ENCODE results near the gene ZBTB7C. TPM values are rescaled to one million over a fixed set of nuclear protein-coding genes. Genes with fewer than 3 reads are reported as not detected.

Gene ZBTB7C
- total RNA-seq, 1 donor from 2014 or later: not detected

DNA sequence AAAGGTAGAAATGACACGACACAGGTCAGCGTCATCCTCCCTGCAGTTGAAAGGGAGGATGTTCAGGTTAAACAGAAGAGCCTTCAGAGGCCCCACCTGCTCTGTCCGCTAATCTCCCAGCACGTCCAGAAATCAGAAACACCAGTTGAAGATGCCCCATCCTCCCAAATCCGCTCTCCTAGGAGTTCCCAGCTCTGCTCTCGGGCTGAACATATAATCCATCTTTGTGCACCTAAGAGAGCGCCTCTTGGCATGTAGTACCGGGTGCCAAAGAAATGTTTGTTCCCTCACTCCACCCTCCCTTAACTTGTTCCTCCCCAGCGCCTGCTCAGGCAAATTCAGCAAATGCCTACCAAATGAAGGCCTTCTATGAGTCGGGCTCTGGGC lies 333.5 kb downstream of the ZBTB7C start:
- no peaks in the 10 kb centered on the region for H3K36me3 Mint-ChIP-seq (ENCODE audit: low read depth)
- ATAC-seq (ENCODE audit: low read depth) (no peak), DNase-seq (no peak)
- H3K27ac Mint-ChIP-seq: no peak overlapping the region
- no peak overlapping the region for H3K4me3 Mint-ChIP-seq
- intact Hi-C loops (cut with micrococcal nuclease): no loop called here
- POLR2A ChIA-PET: no interaction called here
- no peaks in the 10 kb centered on the region for H3K9me3 Mint-ChIP-seq
- CTCF ChIA-PET: no interaction called here
- no peaks in the 10 kb centered on the region for H3K4me1 Mint-ChIP-seq
- no peak for TF ChIP-seq CTCF (IDR thresholded peaks at IDR 0.05)
- H3K27me3 Mint-ChIP-seq: peaks cover 7% of the 10 kb centered on the region

GRCh38 chr18:48074929-48075706 lies 334.1 kb downstream of the ZBTB7C start:
- H3K36me3 Mint-ChIP-seq (ENCODE audit: low read depth): no peaks in the 10 kb centered on the region
- ATAC-seq (ENCODE audit: low read depth): no peak

GRCh38 chr18:48073211-48073930 lies 335.8 kb downstream of the ZBTB7C start:
- Mint-ChIP-seq H3K9me3 (no peaks in the 10 kb centered on the region), H3K4me3 (no peak overlapping the region), H3K4me1 (no peaks in the 10 kb centered on the region), H3K27ac (no peak overlapping the region), H3K36me3 (ENCODE audit: low read depth) (no peaks in the 10 kb centered on the region), H3K27me3 (peaks cover 13% of the 10 kb centered on the region)
- DNase-seq (no peak), ATAC-seq (ENCODE audit: low read depth) (no peak)
- ChIA-PET CTCF (no interaction called here), POLR2A (no interaction called here)
- no peak for TF ChIP-seq CTCF (IDR thresholded peaks at IDR 0.05)
- intact Hi-C loops (cut with micrococcal nuclease): no loop called here

More at GRCh38 chr18:48074929-48075706, 334.1 kb downstream of the ZBTB7C start:
- no peaks in the 10 kb centered on the region for H3K4me1 Mint-ChIP-seq
- H3K27me3 Mint-ChIP-seq: peaks cover 8% of the 10 kb centered on the region
- no peak for DNase-seq
- intact Hi-C loops (cut with micrococcal nuclease): no loop called here
- H3K4me3 Mint-ChIP-seq: no peak overlapping the region
- H3K9me3 Mint-ChIP-seq: no peaks in the 10 kb centered on the region
- TF ChIP-seq CTCF (IDR thresholded peaks at IDR 0.05): no peak
- ChIA-PET CTCF (no interaction called here), POLR2A (no interaction called here)
- H3K27ac Mint-ChIP-seq: no peak overlapping the region

GRCh38 chr18:48072428-48073204 lies 336.6 kb downstream of the ZBTB7C start:
- ATAC-seq (ENCODE audit: low read depth): no peak
- CTCF ChIA-PET: no interaction called here
- Mint-ChIP-seq H3K36me3 (ENCODE audit: low read depth) (no peaks in the 10 kb centered on the region), H3K4me1 (no peaks in the 10 kb centered on the region), H3K4me3 (no peak overlapping the region), H3K27me3 (peaks cover 13% of the 10 kb centered on the region), H3K27ac (no peak overlapping the region), H3K9me3 (no peaks in the 10 kb centered on the region)
- POLR2A ChIA-PET: no interaction called here
- TF ChIP-seq CTCF (IDR thresholded peaks at IDR 0.05): no peak
- DNase-seq: no peak
- intact Hi-C loops (cut with micrococcal nuclease): no loop called here

DNA sequence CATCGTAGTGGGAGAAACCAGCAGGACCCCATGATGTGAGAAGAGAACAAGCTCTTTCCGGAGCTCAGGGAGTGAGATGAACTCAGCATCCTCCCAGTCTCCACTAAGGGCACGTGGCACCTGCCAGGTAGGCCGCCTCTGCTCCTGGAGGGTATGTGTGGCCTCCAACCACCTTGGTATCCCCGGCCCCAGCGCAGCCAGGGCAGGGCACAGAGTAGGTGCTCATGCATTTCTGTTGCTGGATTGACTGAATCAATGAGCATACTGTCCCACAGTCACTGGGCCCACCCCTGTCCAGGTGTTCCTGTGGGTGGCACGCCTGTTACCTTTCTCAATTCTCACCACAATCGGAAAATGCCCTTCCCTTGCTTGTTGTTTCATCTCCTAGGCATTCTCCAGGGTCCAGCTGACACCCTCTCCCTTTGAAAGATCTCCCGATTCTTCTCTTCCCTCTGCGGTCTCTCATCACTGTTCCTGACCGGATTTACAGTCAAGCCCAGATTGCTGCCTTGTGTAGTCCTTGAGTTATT lies 340.2 kb downstream of the ZBTB7C start:
- Mint-ChIP-seq H3K9me3 (no peaks in the 10 kb centered on the region), H3K27me3 (peaks cover 10% of the 10 kb centered on the region), H3K4me1 (no peaks in the 10 kb centered on the region), H3K36me3 (ENCODE audit: low read depth) (no peaks in the 10 kb centered on the region), H3K4me3 (no peak overlapping the region), H3K27ac (no peak overlapping the region)
- DNase-seq (no peak), ATAC-seq (ENCODE audit: low read depth) (no peak)
- POLR2A ChIA-PET: no interaction called here
- intact Hi-C loops (cut with micrococcal nuclease): no loop called here
- TF ChIP-seq CTCF (IDR thresholded peaks at IDR 0.05): no peak
- CTCF ChIA-PET: no interaction called here

All from activated B cell treated with CpG ODN at 0.5 μM for 24 hours (primary cell).